Articular chondrocyte of knee joint (primary cell): ENCODE results near the gene PALM2AKAP2. TPM values are rescaled to one million over a fixed set of nuclear protein-coding genes. Genes with fewer than 3 reads are reported as not detected.

ENCODE experiments used
- total RNA-seq: library from RNA; depleted of rRNA; stranded (reverse); fragments of >200 nt; gene quantifications from 2 replicates; pipeline ENCODE4 v1.2.3, GENCODE V29; 2012

PALM2AKAP2 gene
- 6.5 and 11.0 TPM in 2 replicates for total RNA-seq

GRCh38 chr9:109779711-109780452 lies at the start of gene PALM2AKAP2:
TSS of gene PALM2AKAP2 (plus strand) at chr9:109780198. CDS start at chr9:109780489, 291 bp downstream.

